ENCODE data around the gene NT5DC3.

DNA sequence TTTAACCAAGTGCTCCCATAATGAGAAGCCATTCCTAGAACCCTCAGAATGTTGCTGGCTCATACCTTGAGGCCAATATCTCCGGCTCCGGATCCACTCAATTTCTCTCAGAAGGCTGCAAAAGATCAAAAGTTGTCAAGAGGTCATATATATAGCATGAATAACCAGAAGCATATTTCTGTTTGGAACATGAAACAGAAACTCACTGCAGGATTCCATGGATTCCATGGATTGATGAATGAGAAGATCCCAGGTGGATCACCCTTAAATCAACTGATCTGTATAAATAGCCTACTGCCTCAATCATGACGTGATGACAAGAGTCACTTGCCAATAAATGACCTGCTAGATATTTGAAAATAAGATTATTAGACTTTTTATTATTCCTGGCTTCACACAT is 3.3 kb upstream of the NT5DC3 start:
- TF ChIP-seq, protein P1, sequence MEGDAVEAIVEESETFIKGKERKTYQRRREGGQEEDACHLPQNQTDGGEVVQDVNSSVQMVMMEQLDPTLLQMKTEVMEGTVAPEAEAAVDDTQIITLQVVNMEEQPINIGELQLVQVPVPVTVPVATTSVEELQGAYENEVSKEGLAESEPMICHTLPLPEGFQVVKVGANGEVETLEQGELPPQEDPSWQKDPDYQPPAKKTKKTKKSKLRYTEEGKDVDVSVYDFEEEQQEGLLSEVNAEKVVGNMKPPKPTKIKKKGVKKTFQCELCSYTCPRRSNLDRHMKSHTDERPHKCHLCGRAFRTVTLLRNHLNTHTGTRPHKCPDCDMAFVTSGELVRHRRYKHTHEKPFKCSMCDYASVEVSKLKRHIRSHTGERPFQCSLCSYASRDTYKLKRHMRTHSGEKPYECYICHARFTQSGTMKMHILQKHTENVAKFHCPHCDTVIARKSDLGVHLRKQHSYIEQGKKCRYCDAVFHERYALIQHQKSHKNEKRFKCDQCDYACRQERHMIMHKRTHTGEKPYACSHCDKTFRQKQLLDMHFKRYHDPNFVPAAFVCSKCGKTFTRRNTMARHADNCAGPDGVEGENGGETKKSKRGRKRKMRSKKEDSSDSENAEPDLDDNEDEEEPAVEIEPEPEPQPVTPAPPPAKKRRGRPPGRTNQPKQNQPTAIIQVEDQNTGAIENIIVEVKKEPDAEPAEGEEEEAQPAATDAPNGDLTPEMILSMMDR (IDR thresholded peaks at IDR 0.05; ENCODE audit: low read depth, low read length, missing input control): no peak
- no peak for TF ChIP-seq ATF3 (IDR thresholded peaks at IDR 0.05)
- TF ChIP-seq YY1 (IDR thresholded peaks at IDR 0.05): no peak
- no peak for TF ChIP-seq TAF1 (conservative IDR thresholded peaks at IDR 0.05)
- TF ChIP-seq, protein P2, sequence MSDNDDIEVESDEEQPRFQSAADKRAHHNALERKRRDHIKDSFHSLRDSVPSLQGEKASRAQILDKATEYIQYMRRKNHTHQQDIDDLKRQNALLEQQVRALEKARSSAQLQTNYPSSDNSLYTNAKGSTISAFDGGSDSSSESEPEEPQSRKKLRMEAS (IDR thresholded peaks at IDR 0.05): no peak
- TF ChIP-seq, protein P3, sequence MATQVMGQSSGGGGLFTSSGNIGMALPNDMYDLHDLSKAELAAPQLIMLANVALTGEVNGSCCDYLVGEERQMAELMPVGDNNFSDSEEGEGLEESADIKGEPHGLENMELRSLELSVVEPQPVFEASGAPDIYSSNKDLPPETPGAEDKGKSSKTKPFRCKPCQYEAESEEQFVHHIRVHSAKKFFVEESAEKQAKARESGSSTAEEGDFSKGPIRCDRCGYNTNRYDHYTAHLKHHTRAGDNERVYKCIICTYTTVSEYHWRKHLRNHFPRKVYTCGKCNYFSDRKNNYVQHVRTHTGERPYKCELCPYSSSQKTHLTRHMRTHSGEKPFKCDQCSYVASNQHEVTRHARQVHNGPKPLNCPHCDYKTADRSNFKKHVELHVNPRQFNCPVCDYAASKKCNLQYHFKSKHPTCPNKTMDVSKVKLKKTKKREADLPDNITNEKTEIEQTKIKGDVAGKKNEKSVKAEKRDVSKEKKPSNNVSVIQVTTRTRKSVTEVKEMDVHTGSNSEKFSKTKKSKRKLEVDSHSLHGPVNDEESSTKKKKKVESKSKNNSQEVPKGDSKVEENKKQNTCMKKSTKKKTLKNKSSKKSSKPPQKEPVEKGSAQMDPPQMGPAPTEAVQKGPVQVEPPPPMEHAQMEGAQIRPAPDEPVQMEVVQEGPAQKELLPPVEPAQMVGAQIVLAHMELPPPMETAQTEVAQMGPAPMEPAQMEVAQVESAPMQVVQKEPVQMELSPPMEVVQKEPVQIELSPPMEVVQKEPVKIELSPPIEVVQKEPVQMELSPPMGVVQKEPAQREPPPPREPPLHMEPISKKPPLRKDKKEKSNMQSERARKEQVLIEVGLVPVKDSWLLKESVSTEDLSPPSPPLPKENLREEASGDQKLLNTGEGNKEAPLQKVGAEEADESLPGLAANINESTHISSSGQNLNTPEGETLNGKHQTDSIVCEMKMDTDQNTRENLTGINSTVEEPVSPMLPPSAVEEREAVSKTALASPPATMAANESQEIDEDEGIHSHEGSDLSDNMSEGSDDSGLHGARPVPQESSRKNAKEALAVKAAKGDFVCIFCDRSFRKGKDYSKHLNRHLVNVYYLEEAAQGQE (IDR thresholded peaks at IDR 0.05): no peak
